ENCODE measurements around the gene NPAS4.
"Not testable (repeated sequence)": the region's sequence is repeated elsewhere in the genome, so short reads cannot be mapped to it uniquely, and the experiment has no call there.

Gene NPAS4

GRCh38 chr11:66420671-66421476, at the start of gene NPAS4:
Gene NPAS4 (plus strand): TSS chr11:66421035. CDS start chr11:66421180, 145 bp downstream.
- no peak for DNase-seq (ENCODE audit: low read depth, low spot score)

- DNase-seq (ENCODE audit: low read depth, low spot score), result peak; percentile 71
These were observed 49.0 kb upstream of the NPAS4 start, which contains the start of gene SLC29A2 for GRCh38 chr11:66371627-66372415. Gene SLC29A2 (minus strand): TSS chr11:66371760. CDS start chr11:66371591, 169 bp downstream.

- DNase-seq (ENCODE audit: low read depth, low spot score), result no peak
These were observed 47.6 kb upstream of the NPAS4 start for GRCh38 chr11:66373265-66373664.

GRCh38 chr11:66373690-66374287, 47.0 kb upstream of the NPAS4 start:
- not testable (repeated sequence) for DNase-seq (ENCODE audit: low read depth, low spot score)

- not testable (repeated sequence) for DNase-seq (ENCODE audit: low read depth, low spot score)
These were observed 40.6 kb upstream of the NPAS4 start for GRCh38 chr11:66380264-66380663.

GRCh38 chr11:66384316-66384715, 36.5 kb upstream of the NPAS4 start:
- not testable (repeated sequence) for DNase-seq (ENCODE audit: low read depth, low spot score)

- peak; percentile 76 for DNase-seq (ENCODE audit: low read depth, low spot score)
These were observed 34.4 kb upstream of the NPAS4 start for GRCh38 chr11:66386171-66387069.

- DNase-seq (ENCODE audit: low read depth, low spot score), result peak; percentile 36
These were observed 32.0 kb upstream of the NPAS4 start for GRCh38 chr11:66388780-66389386.

- no peak for DNase-seq (ENCODE audit: low read depth, low spot score)
These were observed 29.5 kb upstream of the NPAS4 start for GRCh38 chr11:66391322-66391721.

GRCh38 chr11:66393954-66394353, 26.9 kb upstream of the NPAS4 start:
- no peak for DNase-seq (ENCODE audit: low read depth, low spot score)

- no peak for DNase-seq (ENCODE audit: low read depth, low spot score)
These were observed 13.2 kb upstream of the NPAS4 start for GRCh38 chr11:66407651-66408050.

GRCh38 chr11:66408488-66409214, 12.2 kb upstream of the NPAS4 start:
- DNase-seq (ENCODE audit: low read depth, low spot score), result peak; percentile 85

- DNase-seq (ENCODE audit: low read depth, low spot score), result no peak
These were observed 11.6 kb upstream of the NPAS4 start for GRCh38 chr11:66409226-66409625.

- no peak for DNase-seq (ENCODE audit: low read depth, low spot score)
These were observed 10.6 kb upstream of the NPAS4 start for GRCh38 chr11:66410191-66410590.

GRCh38 chr11:66411323-66411722, 9.5 kb upstream of the NPAS4 start:
- no peak for DNase-seq (ENCODE audit: low read depth, low spot score)

GRCh38 chr11:66412110-66412509, 8.7 kb upstream of the NPAS4 start:
- DNase-seq (ENCODE audit: low read depth, low spot score), result no peak

GRCh38 chr11:66413167-66413566, 7.7 kb upstream of the NPAS4 start:
- no peak for DNase-seq (ENCODE audit: low read depth, low spot score)

- DNase-seq (ENCODE audit: low read depth, low spot score), result no peak
These were observed 6.5 kb upstream of the NPAS4 start for GRCh38 chr11:66414120-66414934.

GRCh38 chr11:66415423-66415822, 5.4 kb upstream of the NPAS4 start:
- no peak for DNase-seq (ENCODE audit: low read depth, low spot score)

All from activated naive CD8-positive, alpha-beta T cell treated with anti-CD3 and anti-CD28 coated beads, Interleukin-2, amount 50 U/mL, for 16 hours (primary cell).